ENCODE measurements around the gene OGFR. TPM values are rescaled to one million over a fixed set of nuclear protein-coding genes. Genes with fewer than 3 reads are reported as not detected.

The OGFR gene
- total RNA-seq (10 to 100 TPM; 40.3 to 52.9 (median 45.4) TPM), polyA plus RNA-seq (10 to 100 TPM; 28.6 to 43.0 TPM)
- long read RNA-seq, donor 1, partial matches to known transcripts, result 1 of 15 reads
- long read RNA-seq, donor 1, other reads (novel, unspliced or antisense), result 14 of 15 reads
- long read RNA-seq, donor 2, transcript OGFR-201 (7 exons, 2,410 nt), result major isoform, 7 of 7 reads
- long read RNA-seq, donor 2, partial matches to known transcripts, result 0 of 7 reads
- long read RNA-seq, donor 2, other reads (novel, unspliced or antisense), result 0 of 7 reads
- long read RNA-seq, donor 3, full-length matches to known transcripts, result 123 of 170 reads
- long read RNA-seq, donor 3, partial matches to known transcripts, result 35 of 170 reads
- long read RNA-seq, donor 3, other reads (novel, unspliced or antisense), result 12 of 170 reads

- TF ChIP-seq CTCF (IDR thresholded peaks at IDR 0.05) (no peak), EP300 (IDR thresholded peaks at IDR 0.05) (no peak), POLR2A (IDR thresholded peaks at IDR 0.05) (peak; percentile 39)
- DNase-seq, result peak; percentile 73 to 81 (median 80)
- intact Hi-C loops (cut with DNase I), result loop anchor here in 2 of 4 donors (5.0 kb wide), 2 partner anchors 137 to 397 kb away; partner anchors contain the start of gene CABLES2 (in 1 of the 2)
- Histone ChIP-seq H3K27ac (peak within 1 kb of the TSS; percentile 73 to 85), H3K27me3 (no peaks in the 10 kb centered on the region), H3K36me3 (no peaks in the 10 kb centered on the region), H3K4me3 (peak within 1 kb of the TSS; percentile 79), H3K4me1 (ENCODE audit: insufficient read depth) (peaks cover 10% of the 10 kb centered on the region), H3K9me3 (no peaks in the 10 kb centered on the region)
- WGBS, 3 donors, result 0 to 1% (median 1%) methylated on average over 26 to 75 of the region's 77 CpGs
Measured at GRCh38 chr20:62804627-62805154, at the start of gene OGFR. Gene OGFR (plus strand): TSS chr20:62804835. CDS start chr20:62804860, 25 bp downstream.

- no peak overlapping the region for H3K4me3 ChIP-seq
- no peak for DNase-seq
- no peaks in the 10 kb centered on the region for H3K27me3 ChIP-seq
- WGBS, 3 donors, result 88 to 94% (median 89%) methylated on average over 1 of the region's 1 CpG
- H3K36me3 ChIP-seq, result no peaks in the 10 kb centered on the region
- intact Hi-C loops (cut with DNase I), result no loop called here
- H3K9me3 ChIP-seq, result no peaks in the 10 kb centered on the region
- H3K27ac ChIP-seq, result no peak overlapping the region
- no peak for TF ChIP-seq EP300 (IDR thresholded peaks at IDR 0.05)
- H3K4me1 ChIP-seq (ENCODE audit: insufficient read depth), result peaks cover 2% of the 10 kb centered on the region
Measured at GRCh38 chr20:62754991-62755356, 49.7 kb upstream of the OGFR start.

GRCh38 chr20:62755817-62756724 is 48.6 kb upstream of the OGFR start:
- intact Hi-C loops (cut with DNase I), result no loop called here
- TF ChIP-seq CTCF (IDR thresholded peaks at IDR 0.05) (no peak), EP300 (IDR thresholded peaks at IDR 0.05) (no peak), POLR2A (IDR thresholded peaks at IDR 0.05) (no peak)
- peaks cover 2% of the 10 kb centered on the region for H3K4me1 ChIP-seq (ENCODE audit: insufficient read depth)
- no peak overlapping the region for H3K27ac ChIP-seq
- H3K4me3 ChIP-seq, result no peak overlapping the region
- H3K9me3 ChIP-seq, result no peaks in the 10 kb centered on the region
- no peaks in the 10 kb centered on the region for H3K36me3 ChIP-seq
- whole genome bisulfite sequencing, 3 donors, result 58 to 69% (median 63%) methylated on average over 10 of the region's 10 CpGs
- DNase-seq, result no peak
- H3K27me3 ChIP-seq, result no peaks in the 10 kb centered on the region

GRCh38 chr20:62758226-62758912 is 46.3 kb upstream of the OGFR start:
- Histone ChIP-seq H3K4me1 (ENCODE audit: insufficient read depth) (no peaks in the 10 kb centered on the region), H3K27ac (no peak overlapping the region), H3K9me3 (no peaks in the 10 kb centered on the region), H3K4me3 (no peak overlapping the region), H3K27me3 (no peaks in the 10 kb centered on the region), H3K36me3 (no peaks in the 10 kb centered on the region)
- no peak for DNase-seq
- intact Hi-C loops (cut with DNase I), result no loop called here
- TF ChIP-seq EP300 (IDR thresholded peaks at IDR 0.05), result no peak
- no peak for TF ChIP-seq POLR2A (IDR thresholded peaks at IDR 0.05)
- WGBS, 3 donors, result 79 to 85% (median 82%) methylated on average over 16 of the region's 16 CpGs

- 89 to 91% (median 90%) methylated on average over 12 to 20 of the region's 20 CpGs for WGBS, 3 donors
- TF ChIP-seq EP300 (IDR thresholded peaks at IDR 0.05) (no peak), POLR2A (IDR thresholded peaks at IDR 0.05) (no peak), CTCF (IDR thresholded peaks at IDR 0.05) (no peak)
- H3K27ac ChIP-seq, result no peak overlapping the region
- H3K4me3 ChIP-seq, result no peak overlapping the region
- no peak for DNase-seq
- H3K4me1 ChIP-seq (ENCODE audit: insufficient read depth), result no peaks in the 10 kb centered on the region
- no peaks in the 10 kb centered on the region for H3K9me3 ChIP-seq
- H3K36me3 ChIP-seq, result no peaks in the 10 kb centered on the region
- intact Hi-C loops (cut with DNase I), result no loop called here
- no peaks in the 10 kb centered on the region for H3K27me3 ChIP-seq
Measured at GRCh38 chr20:62759981-62760431, 44.6 kb upstream of the OGFR start.
